Omental fat pad (tissue), 4 donors: Measurements from ENCODE around the gene TAP2. TPM values are rescaled to one million over a fixed set of nuclear protein-coding genes. Genes with fewer than 3 reads are reported as not detected.

Experiments used
- ATAC-seq: fragments of 150-250 bp; one replicate; pipeline ENCODE4 v1.9.1; 2016; ENCODE audit warnings: mild to moderate bottlenecking, moderate library complexity; ENCODE audit not compliant: low FRiP score
- DNase-seq: peaks from one replicate; pipeline ENCODE4 v3.0.0-alpha.2; 2019; ENCODE audit warnings: low spot score
- total RNA-seq, 4 donors: library from RNA; depleted of rRNA; stranded (reverse); fragments of >200 nt; gene quantifications; one replicate each; pipeline ENCODE4 v1.1.0, GENCODE V29; 2016
- TF ChIP-seq, protein P1 (sequence below), 3 donors: fragments of 450-650 bp; IDR thresholded peaks; one replicate each; pipeline ENCODE4 v1.5.1; 2016 to 2017; ENCODE audit warnings: antibody characterized with exemption in 3 of 3, mild to moderate bottlenecking in 3 of 3, moderate library complexity in 2 of 3

The TAP2 gene
- total RNA-seq, 4 donors from 2014 or later = 10.1 to 54.5 (median 20.0) TPM

DNA sequence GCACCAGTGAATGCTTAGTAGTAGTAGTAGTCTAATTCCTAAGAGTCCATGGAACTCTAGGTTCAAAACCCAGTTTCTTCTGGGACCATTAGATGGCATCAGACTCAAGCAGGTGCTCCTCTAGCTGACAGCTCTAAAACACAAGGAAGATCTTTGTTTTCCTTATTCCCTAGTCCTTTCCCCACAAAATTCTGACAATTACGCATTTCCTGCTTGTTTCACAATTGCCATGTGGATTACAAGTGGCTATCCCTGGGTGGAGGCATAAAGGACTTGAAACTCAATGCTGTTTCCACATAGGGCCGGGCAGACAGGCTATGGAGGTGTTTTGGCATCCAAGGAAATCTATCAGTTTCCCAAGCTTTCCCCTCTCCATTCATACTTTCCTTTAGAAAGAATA lies 12.6 kb downstream of the TAP2 start:
- ATAC-seq (peak; percentile 77), DNase-seq (no peak)
- TF ChIP-seq, protein P1, sequence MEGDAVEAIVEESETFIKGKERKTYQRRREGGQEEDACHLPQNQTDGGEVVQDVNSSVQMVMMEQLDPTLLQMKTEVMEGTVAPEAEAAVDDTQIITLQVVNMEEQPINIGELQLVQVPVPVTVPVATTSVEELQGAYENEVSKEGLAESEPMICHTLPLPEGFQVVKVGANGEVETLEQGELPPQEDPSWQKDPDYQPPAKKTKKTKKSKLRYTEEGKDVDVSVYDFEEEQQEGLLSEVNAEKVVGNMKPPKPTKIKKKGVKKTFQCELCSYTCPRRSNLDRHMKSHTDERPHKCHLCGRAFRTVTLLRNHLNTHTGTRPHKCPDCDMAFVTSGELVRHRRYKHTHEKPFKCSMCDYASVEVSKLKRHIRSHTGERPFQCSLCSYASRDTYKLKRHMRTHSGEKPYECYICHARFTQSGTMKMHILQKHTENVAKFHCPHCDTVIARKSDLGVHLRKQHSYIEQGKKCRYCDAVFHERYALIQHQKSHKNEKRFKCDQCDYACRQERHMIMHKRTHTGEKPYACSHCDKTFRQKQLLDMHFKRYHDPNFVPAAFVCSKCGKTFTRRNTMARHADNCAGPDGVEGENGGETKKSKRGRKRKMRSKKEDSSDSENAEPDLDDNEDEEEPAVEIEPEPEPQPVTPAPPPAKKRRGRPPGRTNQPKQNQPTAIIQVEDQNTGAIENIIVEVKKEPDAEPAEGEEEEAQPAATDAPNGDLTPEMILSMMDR (IDR thresholded peaks at IDR 0.05) = no peak

DNA sequence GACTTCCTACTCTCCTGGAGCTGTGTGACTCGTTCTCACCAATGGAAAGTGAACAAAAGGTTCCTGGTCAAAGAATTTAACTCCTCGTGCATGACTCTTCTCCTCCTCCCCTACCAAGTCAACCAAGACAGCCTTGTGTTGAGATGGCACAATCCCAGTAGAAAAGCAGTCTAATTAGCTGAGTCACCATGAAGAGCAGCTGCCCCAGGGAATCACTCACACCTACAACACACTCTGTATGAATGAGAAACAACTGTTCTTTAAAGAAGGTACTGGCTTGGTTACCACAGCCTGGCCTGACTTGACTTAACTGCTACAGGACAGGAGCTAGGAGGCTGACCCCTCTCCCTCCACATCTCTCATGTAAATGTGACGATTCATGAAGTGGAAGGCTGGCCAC lies 18.8 kb downstream of the TAP2 start:
- TF ChIP-seq, protein P1 (IDR thresholded peaks at IDR 0.05) = no peak
- DNase-seq (no peak), ATAC-seq (peak; percentile 59)

DNA sequence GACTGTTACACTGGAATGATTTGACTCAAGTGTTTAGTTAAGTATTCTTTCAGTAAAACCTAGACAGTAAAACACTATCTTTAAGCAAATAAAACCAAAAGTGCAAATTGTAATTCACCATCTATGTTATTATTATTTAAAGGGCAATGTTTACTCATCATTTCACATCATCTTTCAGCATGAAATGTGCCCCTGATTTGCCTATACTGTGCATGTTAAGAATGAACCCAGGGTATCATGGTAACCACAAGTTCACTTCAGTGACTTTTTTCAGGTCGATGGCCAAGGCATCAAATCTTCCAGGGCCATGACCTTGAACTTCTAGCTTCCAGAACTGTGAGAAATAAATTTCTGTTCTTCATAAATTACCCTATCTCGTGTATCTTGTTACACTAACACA lies 19.7 kb downstream of the TAP2 start:
- DNase-seq (no peak), ATAC-seq (no peak)
- TF ChIP-seq, protein P1 (IDR thresholded peaks at IDR 0.05) = no peak

DNA sequence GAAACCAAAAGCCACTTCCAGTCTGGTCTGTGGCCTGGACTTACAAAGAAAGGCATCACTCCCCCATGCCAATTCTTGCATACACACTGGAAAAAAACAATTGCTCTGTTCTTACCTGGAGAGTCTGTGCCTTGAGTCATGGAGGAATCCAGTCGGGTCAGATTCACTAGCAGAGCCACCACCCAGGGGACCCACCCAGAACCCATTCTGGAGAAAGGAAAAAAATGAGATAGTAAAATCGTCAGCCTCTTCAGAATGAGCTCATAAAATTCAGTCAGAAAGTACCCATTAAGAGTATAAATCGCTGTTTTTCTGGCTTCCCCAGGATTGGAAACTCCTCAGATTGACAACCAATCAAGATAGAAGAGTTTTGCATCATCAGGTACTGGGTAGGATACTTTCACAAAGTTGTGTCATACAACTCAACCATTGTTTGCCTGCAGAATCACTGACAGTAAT lies 21.8 kb downstream of the TAP2 start, which contains the start of gene HLA-DOB:
Gene HLA-DOB (minus strand): TSS at position 257 of the 459 bp plus-strand sequence. CDS start 51 bp downstream, at position 206.
- TF ChIP-seq, protein P1 (IDR thresholded peaks at IDR 0.05) = no peak
- no peak for DNase-seq
- no peak for ATAC-seq

DNA sequence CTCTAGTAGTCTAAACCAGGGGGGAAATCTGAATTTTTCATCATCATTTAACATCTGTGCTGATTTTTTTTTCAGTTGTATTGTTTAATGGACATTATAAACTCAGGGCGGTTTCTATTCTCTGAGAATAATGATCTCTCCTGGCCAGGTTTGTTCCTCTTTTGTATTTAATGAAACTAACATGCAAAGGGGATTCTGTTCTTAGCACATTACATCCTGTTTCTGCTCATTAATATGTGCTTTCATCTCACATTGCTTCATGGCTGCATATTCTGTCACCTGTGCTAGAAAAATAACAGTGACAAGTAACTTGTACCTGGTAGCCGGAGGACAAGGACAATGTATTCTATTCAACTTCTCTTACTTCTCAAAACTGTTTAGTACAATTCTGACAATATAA lies 22.5 kb downstream of the TAP2 start:
- TF ChIP-seq, protein P1 (IDR thresholded peaks at IDR 0.05) = no peak
- ATAC-seq (no peak), DNase-seq (no peak)

DNA sequence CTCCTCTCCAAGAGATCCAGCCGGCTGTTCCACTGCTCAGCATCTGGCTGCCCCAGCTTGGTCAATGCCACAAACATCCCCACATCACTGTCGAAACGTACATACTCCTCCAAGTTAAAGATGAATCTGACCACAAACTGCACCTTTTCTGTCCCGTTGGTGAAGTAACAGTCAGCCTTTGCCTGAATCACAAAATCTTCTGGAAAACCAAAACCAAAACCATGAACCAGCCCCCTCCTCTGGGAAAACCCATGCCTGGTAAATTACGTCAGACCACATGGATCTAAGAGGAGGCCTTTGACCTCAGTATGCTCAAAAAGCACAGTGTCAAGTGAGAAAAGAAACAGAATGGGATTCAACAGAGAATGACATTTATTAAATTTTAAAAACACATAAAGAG lies 23.4 kb downstream of the TAP2 start:
- TF ChIP-seq, protein P1 (IDR thresholded peaks at IDR 0.05) = no peak
- ATAC-seq (peak; percentile 25), DNase-seq (no peak)

DNA sequence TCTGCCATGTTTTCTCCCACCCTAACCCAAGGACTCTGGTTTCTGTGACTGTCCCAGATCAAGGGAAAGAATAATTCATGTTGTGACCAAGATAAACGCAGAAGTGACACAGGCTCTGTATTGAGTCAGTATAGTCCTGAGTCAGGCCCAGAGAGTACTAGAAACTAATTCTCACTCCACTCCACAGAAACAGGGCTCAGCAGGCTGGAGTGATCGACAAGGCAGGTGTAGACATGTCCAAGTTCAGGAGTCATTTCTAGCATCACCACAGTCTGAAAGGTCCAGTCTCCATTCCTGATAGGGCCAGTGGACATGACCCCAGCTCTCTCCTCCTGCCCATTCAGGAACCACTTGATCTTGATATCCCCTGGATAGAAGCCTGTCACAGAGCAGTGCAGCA lies 24.4 kb downstream of the TAP2 start:
- DNase-seq (no peak), ATAC-seq (no peak)
- TF ChIP-seq, protein P1 (IDR thresholded peaks at IDR 0.05) = no peak
